Common myeloid progenitor, CD34-positive (primary cell): ENCODE results near the gene LIMS1.

Experiments used
- CTCF ChIA-PET: fragments of 350-600 bp; sonication (Branson Sonifier 250); formaldehyde crosslinking; loops from one replicate; lab custom pipeline; 2021; ENCODE audit warnings: antibody characterized with exemption; lab: Charles Lee
- POLR2A ChIA-PET: fragments of 350-600 bp; sonication (Branson Sonifier 250); formaldehyde crosslinking; loops from one replicate; lab custom pipeline; 2021; ENCODE audit warnings: antibody characterized with exemption; lab: Charles Lee
- DNase-seq, 3 donors: peaks; one replicate each; pipeline versions ENCODE4 v3.0.0 to v3.0.0-alpha.2; 2013
- H3K27ac ChIP-seq, 2 experiments: 1 replicate in 1 of 2; 2 replicates in 1 of 2; pipeline ENCODE4 v1.7.0; 2013; ENCODE audit warnings: inconsistent platforms in 2 of 2, low read length in 2 of 2, mild to moderate bottlenecking in 2 of 2, low read depth in 1 of 2, moderate library complexity in 1 of 2; ENCODE audit not compliant: severe bottlenecking in 2 of 2, insufficient read depth in 1 of 2, poor library complexity in 1 of 2
- H3K27me3 ChIP-seq, 5 experiments: replicated peaks in 2 of 5; 1 replicate in 3 of 5; 2 replicates in 2 of 5; pipeline versions ENCODE4 v1.6.1 to v1.7.0; 2013; ENCODE audit warnings: low read length in 4 of 5, mild to moderate bottlenecking in 2 of 5, moderate library complexity in 2 of 5, inconsistent platforms in 1 of 5; ENCODE audit not compliant: insufficient read depth in 5 of 5, control insufficient read depth in 4 of 5
- H3K36me3 ChIP-seq, 4 experiments: 1 replicate in 2 of 4; 2 replicates in 2 of 4; pipeline versions ENCODE4 v1.6.1 to v1.7.0; 2013; ENCODE audit warnings: low read length in 3 of 4, control low read depth in 1 of 4, mild to moderate bottlenecking in 1 of 4; ENCODE audit not compliant: control insufficient read depth in 4 of 4, insufficient read depth in 4 of 4
- H3K4me1 ChIP-seq, 4 experiments: 1 replicate in 3 of 4; 2 replicates in 1 of 4; pipeline versions ENCODE4 v1.6.1 to v1.7.1; 2013; ENCODE audit warnings: low read length in 3 of 4, mild to moderate bottlenecking in 3 of 4, control low read depth in 1 of 4, inconsistent platforms in 1 of 4, moderate library complexity in 1 of 4; ENCODE audit not compliant: control insufficient read depth in 4 of 4, insufficient read depth in 4 of 4; ENCODE audit errors: control extremely low read depth in 1 of 4
- H3K4me3 ChIP-seq, 7 experiments: 1 replicate in 4 of 7; 2 replicates in 3 of 7; pipeline versions ENCODE4 v1.5.1 to v1.7.0; 2013; ENCODE audit warnings: mild to moderate bottlenecking in 7 of 7, low read length in 6 of 7, moderate library complexity in 6 of 7, inconsistent platforms in 2 of 7, low read depth in 2 of 7, control low read depth in 1 of 7; ENCODE audit not compliant: insufficient read depth in 4 of 7, control insufficient read depth in 1 of 7; ENCODE audit errors: extremely low read depth in 1 of 7
- H3K9me3 ChIP-seq, 5 experiments: 1 replicate in 4 of 5; 2 replicates in 1 of 5; pipeline versions ENCODE4 v1.6.1 to v1.7.1; 2013; ENCODE audit warnings: low read length in 4 of 5, mild to moderate bottlenecking in 2 of 5, inconsistent platforms in 1 of 5, low read depth in 1 of 5, moderate library complexity in 1 of 5; ENCODE audit not compliant: control insufficient read depth in 4 of 5, insufficient read depth in 2 of 5; ENCODE audit errors: control extremely low read depth in 1 of 5
- WGBS: methylation state at CpG from one replicate; pipeline ENCODE4 v1.1.5; 2013; ENCODE audit not compliant: insufficient coverage; 5-methylcytosine and 5-hydroxymethylcytosine counted together

Gene LIMS1

GRCh38 chr2:108580050-108580449 lies 45.8 kb downstream of the LIMS1 start:
- no peak overlapping the region for H3K4me3 ChIP-seq
- CTCF ChIA-PET, result interaction anchor here (0.8 kb wide), 1 partner anchor 57 kb away, joined by 3 read pairs; no protein-coding TSS in a partner anchor
- peaks cover 5 to 30% (median 19%) of the 10 kb centered on the region in 4 experiments for H3K4me1 ChIP-seq
- H3K9me3 ChIP-seq, result no peaks in the 10 kb centered on the region
- H3K27ac ChIP-seq, result no peak overlapping the region
- H3K27me3 ChIP-seq, result no peaks in the 10 kb centered on the region
- WGBS, result 67% methylated on average over 1 of the region's 1 CpG
- DNase-seq, result no peak
- POLR2A ChIA-PET, result no interaction called here
- no peaks in the 10 kb centered on the region for H3K36me3 ChIP-seq

- Histone ChIP-seq H3K36me3 (no peaks in the 10 kb centered on the region), H3K27ac (no peak overlapping the region), H3K4me3 (peak overlapping the region in 4 of 7 experiments; percentile 6 to 71 (median 28)), H3K27me3 (no peaks in the 10 kb centered on the region), H3K9me3 (no peaks in the 10 kb centered on the region), H3K4me1 (peaks cover 24 to 57% (median 39%) of the 10 kb centered on the region in 4 experiments)
- 82% methylated on average over 4 of the region's 4 CpGs for WGBS
- peak; percentile 77 to 88 (median 85) for DNase-seq
- CTCF ChIA-PET, result interaction anchor here (0.6 to 2.1 kb wide), 28 partner anchors 9 to 647 kb away, joined by 3 to 23 read pairs (median 4); partner anchors contain the start of gene SULT1C4
- POLR2A ChIA-PET, result interaction anchor here (0.7 to 1.0 kb wide), 2 partner anchors 12 to 233 kb away, joined by 3 to 4 read pairs; no protein-coding TSS in a partner anchor
Observed at GRCh38 chr2:108583903-108584520, 49.7 kb downstream of the LIMS1 start.

GRCh38 chr2:108585436-108585835 lies 51.2 kb downstream of the LIMS1 start:
- no peak for DNase-seq
- peaks cover 23 to 57% (median 45%) of the 10 kb centered on the region in 4 experiments for H3K4me1 ChIP-seq
- no peaks in the 10 kb centered on the region for H3K27me3 ChIP-seq
- POLR2A ChIA-PET, result no interaction called here
- no peaks in the 10 kb centered on the region for H3K9me3 ChIP-seq
- CTCF ChIA-PET, result interaction anchor here (1.4 to 1.9 kb wide), 4 partner anchors 51 to 237 kb away, joined by 3 to 9 read pairs (median 6); no protein-coding TSS in a partner anchor
- WGBS, result 98% methylated on average over 4 of the region's 4 CpGs
- no peak overlapping the region for H3K27ac ChIP-seq
- H3K36me3 ChIP-seq, result no peaks in the 10 kb centered on the region
- H3K4me3 ChIP-seq, result no peak overlapping the region

- ChIA-PET CTCF (interaction anchor here (0.9 to 1.5 kb wide), 5 partner anchors 12 to 121 kb away, joined by 3 to 9 read pairs (median 3); no protein-coding TSS in a partner anchor), POLR2A (interaction anchor here (0.5 kb wide), 1 partner anchor 73 kb away, joined by 3 read pairs; no protein-coding TSS in a partner anchor)
Observed at GRCh38 chr2:108586116-108586515, 51.8 kb downstream of the LIMS1 start.

GRCh38 chr2:108586631-108587030 lies 52.4 kb downstream of the LIMS1 start:
- H3K27ac ChIP-seq, result peak overlapping the region in 1 of 2 experiments; percentile 85
- CTCF ChIA-PET, result interaction anchor here (0.6 to 2.3 kb wide), 10 partner anchors 10 to 387 kb away, joined by 3 to 9 read pairs (median 3); no protein-coding TSS in a partner anchor
- DNase-seq, result no peak
- H3K4me3 ChIP-seq, result no peak overlapping the region
- POLR2A ChIA-PET, result interaction anchor here (0.5 to 0.6 kb wide), 2 partner anchors 74 to 206 kb away, joined by 3 to 5 read pairs; no protein-coding TSS in a partner anchor
- no peaks in the 10 kb centered on the region for H3K9me3 ChIP-seq
- WGBS, result 86% methylated on average over 2 of the region's 5 CpGs
- no peaks in the 10 kb centered on the region for H3K36me3 ChIP-seq
- no peaks in the 10 kb centered on the region for H3K27me3 ChIP-seq
- H3K4me1 ChIP-seq, result peaks cover 34 to 65% (median 52%) of the 10 kb centered on the region in 4 experiments

More at GRCh38 chr2:108586116-108586515, 51.8 kb downstream of the LIMS1 start:
- Histone ChIP-seq H3K4me3 (no peak overlapping the region), H3K27me3 (no peaks in the 10 kb centered on the region), H3K27ac (peak overlapping the region in 1 of 2 experiments; percentile 85), H3K9me3 (no peaks in the 10 kb centered on the region), H3K36me3 (no peaks in the 10 kb centered on the region), H3K4me1 (peaks cover 30 to 60% (median 49%) of the 10 kb centered on the region in 4 experiments)
- 97% methylated on average over 2 of the region's 7 CpGs for WGBS
- no peak for DNase-seq

- Histone ChIP-seq H3K27me3 (no peaks in the 10 kb centered on the region), H3K36me3 (no peaks in the 10 kb centered on the region), H3K27ac (peak overlapping the region; percentile 81 to 85), H3K4me3 (peak overlapping the region in 3 of 7 experiments; percentile 12 to 79 (median 78)), H3K9me3 (no peaks in the 10 kb centered on the region), H3K4me1 (peaks cover 40 to 73% (median 57%) of the 10 kb centered on the region in 4 experiments)
- WGBS, result 28% methylated on average over 5 of the region's 6 CpGs
- CTCF ChIA-PET, result interaction anchor here (0.9 to 2.3 kb wide), 8 partner anchors 9 to 213 kb away, joined by 3 to 9 read pairs (median 4); no protein-coding TSS in a partner anchor
- peak in 2 of 3 donors; percentile 38 to 56 for DNase-seq
- POLR2A ChIA-PET, result interaction anchor here (0.7 kb wide), 1 partner anchor 38 kb away, joined by 6 read pairs; no protein-coding TSS in a partner anchor
Observed at GRCh38 chr2:108587621-108588020, 53.4 kb downstream of the LIMS1 start.
